ENCODE data around the gene TPRN.

TPRN gene

GRCh38 chr9:137214620-137215019 is 14.1 kb upstream of the TPRN start:
- TF ChIP-seq CTCF (IDR thresholded peaks at IDR 0.05; ENCODE audit: low read depth, low read length) (no peak), POLR2A (IDR thresholded peaks at IDR 0.05; ENCODE audit: extremely low read depth, insufficient read length) (no peak), MYC (IDR thresholded peaks at IDR 0.05; ENCODE audit: low read depth, low read length) (no peak)
- TF ChIP-seq, protein P1, sequence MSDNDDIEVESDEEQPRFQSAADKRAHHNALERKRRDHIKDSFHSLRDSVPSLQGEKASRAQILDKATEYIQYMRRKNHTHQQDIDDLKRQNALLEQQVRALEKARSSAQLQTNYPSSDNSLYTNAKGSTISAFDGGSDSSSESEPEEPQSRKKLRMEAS (IDR thresholded peaks at IDR 0.05; ENCODE audit: low read depth, low read length): no peak
- no peak for DNase-seq (ENCODE audit: low read depth)
- no peak overlapping the region for H3K4me3 ChIP-seq (ENCODE audit: low read depth, low read length)

- TF ChIP-seq CTCF (IDR thresholded peaks at IDR 0.05; ENCODE audit: low read depth, low read length): no peak
- no peak for TF ChIP-seq MYC (IDR thresholded peaks at IDR 0.05; ENCODE audit: low read depth, low read length)
- TF ChIP-seq POLR2A (IDR thresholded peaks at IDR 0.05; ENCODE audit: extremely low read depth, insufficient read length): no peak
- TF ChIP-seq, protein P1 (IDR thresholded peaks at IDR 0.05; ENCODE audit: low read depth, low read length): no peak
- no peak for DNase-seq (ENCODE audit: low read depth)
- no peak overlapping the region for H3K4me3 ChIP-seq (ENCODE audit: low read depth, low read length)
Observed at GRCh38 chr9:137213160-137214060, 12.9 kb upstream of the TPRN start.

DNA sequence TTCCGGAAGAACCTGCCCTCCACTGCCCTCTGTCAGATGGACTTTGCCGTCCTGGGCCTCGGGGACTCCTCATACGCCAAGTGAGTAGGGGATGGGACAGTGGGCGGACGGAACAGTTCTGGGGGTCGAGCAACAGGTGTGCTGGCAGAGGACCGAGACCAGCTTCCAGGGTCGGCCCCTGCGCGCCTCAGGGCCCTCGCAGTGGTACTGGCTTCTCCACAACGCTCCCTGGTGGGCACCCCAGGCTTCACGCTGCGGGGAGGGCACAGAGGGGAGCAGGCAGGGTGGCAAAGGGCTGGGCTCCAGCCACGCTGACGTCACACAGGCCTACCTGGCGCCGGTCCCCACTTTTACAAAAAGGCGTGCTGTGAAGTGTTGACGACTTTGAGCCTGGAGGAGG is 12.0 kb upstream of the TPRN start:
- no peak for DNase-seq (ENCODE audit: low read depth)
- H3K4me3 ChIP-seq (ENCODE audit: low read depth, low read length): no peak overlapping the region
- TF ChIP-seq MYC (IDR thresholded peaks at IDR 0.05; ENCODE audit: low read depth, low read length) (no peak), POLR2A (IDR thresholded peaks at IDR 0.05; ENCODE audit: extremely low read depth, insufficient read length) (no peak), CTCF (IDR thresholded peaks at IDR 0.05; ENCODE audit: low read depth, low read length) (no peak)
- TF ChIP-seq, protein P1 (IDR thresholded peaks at IDR 0.05; ENCODE audit: low read depth, low read length): no peak

GRCh38 chr9:137211532-137211931 is 11.0 kb upstream of the TPRN start:
- no peak overlapping the region for H3K4me3 ChIP-seq (ENCODE audit: low read depth, low read length)
- no peak for TF ChIP-seq CTCF (IDR thresholded peaks at IDR 0.05; ENCODE audit: low read depth, low read length)
- TF ChIP-seq, protein P1 (IDR thresholded peaks at IDR 0.05; ENCODE audit: low read depth, low read length): no peak
- TF ChIP-seq MYC (IDR thresholded peaks at IDR 0.05; ENCODE audit: low read depth, low read length): no peak
- TF ChIP-seq POLR2A (IDR thresholded peaks at IDR 0.05; ENCODE audit: extremely low read depth, insufficient read length): no peak
- no peak for DNase-seq (ENCODE audit: low read depth)

DNA sequence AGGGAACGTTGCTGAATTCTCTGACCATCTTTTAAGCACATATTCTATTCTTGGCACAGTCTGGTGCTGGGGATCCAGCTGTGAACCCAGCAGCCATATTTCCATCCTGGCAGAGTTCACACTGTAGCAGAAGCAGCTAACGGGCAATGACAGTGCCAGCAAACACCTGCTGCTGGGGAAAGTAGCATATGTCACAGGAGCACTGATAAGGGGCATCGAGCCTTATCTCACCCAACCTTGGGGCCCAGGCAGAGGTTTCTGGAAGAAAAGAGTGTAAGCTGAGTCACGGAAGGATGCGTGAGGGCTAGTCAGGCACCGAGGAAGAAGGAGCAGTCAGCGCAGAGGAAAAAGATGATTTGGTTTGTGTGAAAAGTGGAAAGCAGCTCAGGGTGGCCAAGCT is 6.1 kb upstream of the TPRN start:
- no peak for DNase-seq (ENCODE audit: low read depth)
- no peak for TF ChIP-seq POLR2A (IDR thresholded peaks at IDR 0.05; ENCODE audit: extremely low read depth, insufficient read length)
- TF ChIP-seq MYC (IDR thresholded peaks at IDR 0.05; ENCODE audit: low read depth, low read length): no peak
- TF ChIP-seq, protein P1 (IDR thresholded peaks at IDR 0.05; ENCODE audit: low read depth, low read length): no peak
- no peak for TF ChIP-seq CTCF (IDR thresholded peaks at IDR 0.05; ENCODE audit: low read depth, low read length)
- H3K4me3 ChIP-seq (ENCODE audit: low read depth, low read length): peak overlapping the region; percentile 99
